ENCODE data around the gene DTNBP1. TPM values are rescaled to one million over a fixed set of nuclear protein-coding genes. Genes with fewer than 3 reads are reported as not detected.

Gene DTNBP1
- total RNA-seq, 4 donors from 2014 or later: 12.8 to 58.6 (median 26.2) TPM

DNA sequence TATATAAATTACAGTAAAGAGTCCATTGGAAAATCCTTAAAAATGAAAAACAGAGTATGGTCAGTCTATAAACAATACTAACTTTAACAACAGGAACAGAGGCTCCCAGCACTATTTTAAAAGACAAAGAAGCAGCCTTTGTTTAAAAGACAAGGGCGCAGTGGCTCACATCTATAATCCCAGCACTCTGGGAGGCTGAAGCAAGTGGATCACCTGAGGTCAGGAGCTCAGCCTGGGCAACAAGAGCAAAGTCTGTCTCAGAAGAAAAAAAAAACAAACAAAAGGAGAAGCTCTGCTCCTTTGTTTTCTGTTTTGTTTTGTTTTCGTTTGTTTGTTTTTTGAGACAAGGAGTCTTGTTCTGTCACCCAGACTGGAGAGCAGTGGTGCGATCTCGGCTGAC, 89.4 kb downstream of the DTNBP1 start:
- Histone ChIP-seq H3K27me3 (no peaks in the 10 kb centered on the region), H3K36me3 (no peaks in the 10 kb centered on the region), H3K4me3 (no peak overlapping the region), H3K4me1 (no peaks in the 10 kb centered on the region), H3K9me3 (no peaks in the 10 kb centered on the region), H3K27ac (no peak overlapping the region)
- DNase-seq: no peak
- TF ChIP-seq CTCF (IDR thresholded peaks at IDR 0.05): no peak
- no peak for TF ChIP-seq POLR2A (IDR thresholded peaks at IDR 0.05)

GRCh38 chr6:15572296-15573016, 90.4 kb downstream of the DTNBP1 start:
- H3K36me3 ChIP-seq: no peaks in the 10 kb centered on the region
- TF ChIP-seq POLR2A (IDR thresholded peaks at IDR 0.05) (no peak), CTCF (IDR thresholded peaks at IDR 0.05) (no peak)

DNA sequence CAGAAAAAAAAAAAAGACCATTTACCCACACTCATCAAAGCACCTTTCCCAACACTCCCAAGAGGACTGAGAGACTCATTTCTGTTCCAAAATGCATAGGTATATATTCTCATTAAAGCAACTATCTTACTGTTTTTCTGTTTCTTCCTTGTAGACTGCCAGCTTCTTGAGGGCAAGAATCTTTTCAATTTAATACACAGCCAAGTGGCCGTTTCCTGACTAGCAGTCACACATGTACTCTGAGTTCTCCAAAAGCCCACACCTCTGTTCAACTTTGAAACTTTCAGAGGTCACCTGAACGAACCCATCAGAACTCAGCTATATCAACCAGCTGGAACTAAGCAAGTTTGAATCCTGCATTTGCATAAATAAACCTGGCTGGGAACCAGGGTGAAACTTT, 92.7 kb downstream of the DTNBP1 start:
- Histone ChIP-seq H3K4me1 (no peaks in the 10 kb centered on the region), H3K27ac (no peak overlapping the region), H3K36me3 (no peaks in the 10 kb centered on the region), H3K9me3 (no peaks in the 10 kb centered on the region), H3K4me3 (no peak overlapping the region), H3K27me3 (no peaks in the 10 kb centered on the region)
- no peak for DNase-seq
- TF ChIP-seq POLR2A (IDR thresholded peaks at IDR 0.05): no peak
- TF ChIP-seq CTCF (IDR thresholded peaks at IDR 0.05): no peak

More at GRCh38 chr6:15572296-15573016, 90.4 kb downstream of the DTNBP1 start:
- Histone ChIP-seq H3K27ac (no peak overlapping the region), H3K4me3 (no peak overlapping the region), H3K9me3 (no peaks in the 10 kb centered on the region), H3K27me3 (no peaks in the 10 kb centered on the region), H3K4me1 (no peaks in the 10 kb centered on the region)
- DNase-seq: no peak

- Histone ChIP-seq H3K4me1 (no peaks in the 10 kb centered on the region), H3K9me3 (no peaks in the 10 kb centered on the region), H3K27me3 (no peaks in the 10 kb centered on the region), H3K36me3 (no peaks in the 10 kb centered on the region), H3K4me3 (no peak overlapping the region), H3K27ac (no peak overlapping the region)
- no peak for TF ChIP-seq POLR2A (IDR thresholded peaks at IDR 0.05)
- no peak for TF ChIP-seq CTCF (IDR thresholded peaks at IDR 0.05)
- DNase-seq: no peak
Measured at GRCh38 chr6:15569035-15569995, 93.5 kb downstream of the DTNBP1 start.

DNA sequence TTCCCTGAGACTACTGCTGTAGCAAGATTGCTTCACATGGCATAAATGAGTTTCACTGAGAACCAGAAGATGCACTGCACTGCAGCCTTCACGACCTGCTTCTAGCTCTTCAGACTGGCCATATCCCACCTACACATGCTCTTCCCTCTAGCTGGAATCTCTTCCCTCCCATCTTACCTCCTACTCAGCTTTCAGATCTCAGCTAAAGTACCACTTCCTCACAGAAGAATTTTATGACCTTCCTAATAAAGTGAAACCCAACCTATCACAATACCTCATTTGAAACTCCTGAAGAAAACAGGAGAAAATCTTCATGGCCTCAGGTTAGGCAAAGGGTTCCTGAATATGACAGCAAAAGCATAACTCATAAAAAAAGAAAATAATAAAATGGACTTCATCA, 99.9 kb downstream of the DTNBP1 start:
- Histone ChIP-seq H3K27ac (no peak overlapping the region), H3K4me3 (no peak overlapping the region), H3K9me3 (no peaks in the 10 kb centered on the region), H3K4me1 (no peaks in the 10 kb centered on the region), H3K27me3 (no peaks in the 10 kb centered on the region), H3K36me3 (no peaks in the 10 kb centered on the region)
- no peak for DNase-seq
- TF ChIP-seq CTCF (IDR thresholded peaks at IDR 0.05) (no peak), POLR2A (IDR thresholded peaks at IDR 0.05) (no peak)

Measured in Peyer's patch (tissue), 4 donors.